ENCODE data around the gene IGFN1.

Gene IGFN1

DNA sequence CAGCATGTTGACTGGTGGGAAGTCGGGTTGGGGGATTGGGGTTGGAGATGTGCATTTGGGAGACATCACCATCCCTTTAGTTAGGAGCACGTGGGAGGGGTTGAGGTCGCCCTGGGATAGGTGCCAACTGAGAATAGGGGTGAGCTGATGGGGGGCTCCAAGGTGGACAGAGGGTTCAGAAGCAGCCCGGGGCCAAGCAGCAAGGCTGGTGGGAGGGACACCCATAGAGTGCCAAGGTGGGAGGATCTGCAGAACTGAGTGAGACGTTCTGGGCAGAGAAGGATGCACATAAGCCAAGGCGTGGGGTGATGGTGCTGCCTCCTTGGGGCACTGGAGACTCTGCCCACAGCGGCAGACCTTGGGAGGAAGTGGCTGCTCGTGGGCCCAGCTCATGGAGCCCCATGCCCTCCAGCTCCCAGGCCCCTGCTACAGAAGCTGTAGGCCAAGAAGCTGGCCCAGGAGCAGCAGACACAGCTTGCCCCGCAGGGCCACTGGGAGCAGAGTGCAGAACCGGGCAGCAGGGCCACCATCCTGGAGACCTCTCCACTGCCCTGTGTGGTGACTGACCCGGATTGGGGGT is 61.3 kb downstream of the IGFN1 start:
- Histone ChIP-seq H3K36me3 (ENCODE audit: insufficient read depth, low read length) (no peaks in the 10 kb centered on the region), H3K4me3 (ENCODE audit: low read depth in 1 of 2, low read length in 2 of 2) (no peak overlapping the region)
- ATAC-seq (ENCODE audit: insufficient read depth, low read depth): no peak

GRCh38 chr1:201252944-201253371 is 62.3 kb downstream of the IGFN1 start:
- ATAC-seq (ENCODE audit: insufficient read depth, low read depth) (no peak), DNase-seq (no peak)
- H2AFZ ChIP-seq (ENCODE audit: low read depth, low read length): no peak overlapping the region
- TF ChIP-seq, protein P1, sequence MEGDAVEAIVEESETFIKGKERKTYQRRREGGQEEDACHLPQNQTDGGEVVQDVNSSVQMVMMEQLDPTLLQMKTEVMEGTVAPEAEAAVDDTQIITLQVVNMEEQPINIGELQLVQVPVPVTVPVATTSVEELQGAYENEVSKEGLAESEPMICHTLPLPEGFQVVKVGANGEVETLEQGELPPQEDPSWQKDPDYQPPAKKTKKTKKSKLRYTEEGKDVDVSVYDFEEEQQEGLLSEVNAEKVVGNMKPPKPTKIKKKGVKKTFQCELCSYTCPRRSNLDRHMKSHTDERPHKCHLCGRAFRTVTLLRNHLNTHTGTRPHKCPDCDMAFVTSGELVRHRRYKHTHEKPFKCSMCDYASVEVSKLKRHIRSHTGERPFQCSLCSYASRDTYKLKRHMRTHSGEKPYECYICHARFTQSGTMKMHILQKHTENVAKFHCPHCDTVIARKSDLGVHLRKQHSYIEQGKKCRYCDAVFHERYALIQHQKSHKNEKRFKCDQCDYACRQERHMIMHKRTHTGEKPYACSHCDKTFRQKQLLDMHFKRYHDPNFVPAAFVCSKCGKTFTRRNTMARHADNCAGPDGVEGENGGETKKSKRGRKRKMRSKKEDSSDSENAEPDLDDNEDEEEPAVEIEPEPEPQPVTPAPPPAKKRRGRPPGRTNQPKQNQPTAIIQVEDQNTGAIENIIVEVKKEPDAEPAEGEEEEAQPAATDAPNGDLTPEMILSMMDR (IDR thresholded peaks at IDR 0.05; ENCODE audit: borderline replicate concordance, extremely low read depth, low read length, poor library complexity, severe bottlenecking): no peak
- H3K27me3 ChIP-seq (ENCODE audit: insufficient read depth, low read length, poor library complexity): no peaks in the 10 kb centered on the region
- no peaks in the 10 kb centered on the region for H3K36me3 ChIP-seq (ENCODE audit: insufficient read depth, low read length)
- no peak overlapping the region for H3K4me2 ChIP-seq (ENCODE audit: insufficient read depth, low read length)
- no peak overlapping the region for H3K4me3 ChIP-seq (ENCODE audit: low read depth in 1 of 2, low read length in 2 of 2)
- no peak overlapping the region for H3K9ac ChIP-seq (ENCODE audit: low read depth, low read length)
- H3K79me2 ChIP-seq (ENCODE audit: insufficient read depth, low read length): no peaks in the 10 kb centered on the region
- H4K20me1 ChIP-seq (ENCODE audit: insufficient read depth, low read length): no peaks in the 10 kb centered on the region; the same call in 1 of the 2 replicates
- H3K4me1 ChIP-seq (ENCODE audit: insufficient read depth, low read length): no peaks in the 10 kb centered on the region
- no peaks in the 10 kb centered on the region for H3K9me3 ChIP-seq (ENCODE audit: insufficient read depth, low read length, severe bottlenecking)
- no peak overlapping the region for H3K27ac ChIP-seq (ENCODE audit: low read length)

More for the DNA sequence above, 61.3 kb downstream of the IGFN1 start:
- TF ChIP-seq, protein P1 (IDR thresholded peaks at IDR 0.05; ENCODE audit: borderline replicate concordance, extremely low read depth, low read length, poor library complexity, severe bottlenecking): no peak
- TF ChIP-seq EZH2 (IDR thresholded peaks at IDR 0.05; ENCODE audit: borderline replicate concordance, low read depth, low read length, severe bottlenecking): no peak
- Histone ChIP-seq H3K4me1 (ENCODE audit: insufficient read depth, low read length) (no peaks in the 10 kb centered on the region), H3K79me2 (ENCODE audit: insufficient read depth, low read length) (no peaks in the 10 kb centered on the region), H4K20me1 (ENCODE audit: insufficient read depth, low read length) (no peaks in the 10 kb centered on the region; the same call in 1 of the 2 replicates), H3K4me2 (ENCODE audit: insufficient read depth, low read length) (no peak overlapping the region), H3K9me3 (ENCODE audit: insufficient read depth, low read length, severe bottlenecking) (no peaks in the 10 kb centered on the region), H3K27ac (ENCODE audit: low read length) (no peak overlapping the region), H2AFZ (ENCODE audit: low read depth, low read length) (no peak overlapping the region), H3K9ac (ENCODE audit: low read depth, low read length) (no peak overlapping the region), H3K27me3 (ENCODE audit: insufficient read depth, low read length, poor library complexity) (no peaks in the 10 kb centered on the region)
- no peak for DNase-seq

- Histone ChIP-seq H3K36me3 (ENCODE audit: insufficient read depth, low read length) (no peaks in the 10 kb centered on the region), H3K27me3 (ENCODE audit: insufficient read depth, low read length, poor library complexity) (no peaks in the 10 kb centered on the region), H4K20me1 (ENCODE audit: insufficient read depth, low read length) (no peaks in the 10 kb centered on the region; the same call in 1 of the 2 replicates), H3K4me1 (ENCODE audit: insufficient read depth, low read length) (no peaks in the 10 kb centered on the region), H3K4me2 (ENCODE audit: insufficient read depth, low read length) (no peak overlapping the region), H3K4me3 (ENCODE audit: low read depth in 1 of 2, low read length in 2 of 2) (no peak overlapping the region), H3K27ac (ENCODE audit: low read length) (no peak overlapping the region), H2AFZ (ENCODE audit: low read depth, low read length) (no peak overlapping the region), H3K9me3 (ENCODE audit: insufficient read depth, low read length, severe bottlenecking) (no peaks in the 10 kb centered on the region), H3K9ac (ENCODE audit: low read depth, low read length) (no peak overlapping the region), H3K79me2 (ENCODE audit: insufficient read depth, low read length) (no peaks in the 10 kb centered on the region)
- no peak for DNase-seq
- ATAC-seq (ENCODE audit: insufficient read depth, low read depth): no peak
- TF ChIP-seq, protein P1 (IDR thresholded peaks at IDR 0.05; ENCODE audit: borderline replicate concordance, extremely low read depth, low read length, poor library complexity, severe bottlenecking): no peak
- TF ChIP-seq EZH2 (IDR thresholded peaks at IDR 0.05; ENCODE audit: borderline replicate concordance, low read depth, low read length, severe bottlenecking): no peak
Observed at GRCh38 chr1:201253411-201253810, 62.8 kb downstream of the IGFN1 start.
